Loucy (cell line): ENCODE results near the gene SLC2A4RG.
A peak's percentile ranks its signal among the peaks of the same experiment; 100 is the strongest.

Experiments
- H2AFZ ChIP-seq: fragments of 200-600 bp; sonication (generic); 2 replicates; pipeline ENCODE4 v1.6.0; 2016; ENCODE audit warnings: antibody characterized with exemption, mild to moderate bottlenecking, low read length, moderate library complexity
- H3F3A ChIP-seq: fragments of 200-600 bp; 2 replicates; pipeline ENCODE4 v1.6.0; 2016; ENCODE audit warnings: antibody characterized with exemption, low read depth, mild to moderate bottlenecking
- H3K27me3 ChIP-seq: fragments of 200-600 bp; sonication (generic); 2 replicates; pipeline ENCODE4 v1.6.1; 2014; ENCODE audit warnings: low read length, mild to moderate bottlenecking; ENCODE audit not compliant: insufficient read depth, poor library complexity, severe bottlenecking
- H3K36me3 ChIP-seq: fragments of 200-600 bp; sonication (generic); 2 replicates; pipeline ENCODE4 v1.6.1; 2016; ENCODE audit warnings: low read length; ENCODE audit not compliant: insufficient read depth
- H3K4me1 ChIP-seq: fragments of 200-600 bp; sonication (generic); 2 replicates; pipeline ENCODE4 v1.5.1; 2014; ENCODE audit warnings: low read length, mild to moderate bottlenecking; ENCODE audit not compliant: insufficient read depth, poor library complexity, severe bottlenecking
- H3K4me2 ChIP-seq: fragments of 200-600 bp; sonication (generic); 2 replicates; pipeline ENCODE4 v1.6.0; 2014; ENCODE audit warnings: antibody characterized with exemption, low read length, low read depth, mild to moderate bottlenecking; ENCODE audit not compliant: poor library complexity, severe bottlenecking
- H3K4me3 ChIP-seq: fragments of 200-600 bp; sonication (generic); 2 replicates; pipeline ENCODE4 v1.5.1; 2014; ENCODE audit warnings: low read length, mild to moderate bottlenecking, mixed read lengths; ENCODE audit not compliant: poor library complexity, severe bottlenecking
- H3K79me2 ChIP-seq: fragments of 200-600 bp; sonication (generic); 2 replicates; pipeline ENCODE4 v1.6.1; 2014; ENCODE audit warnings: low read length; ENCODE audit not compliant: insufficient read depth
- H3K9ac ChIP-seq: fragments of 200-600 bp; sonication (generic); 2 replicates; pipeline ENCODE4 v1.6.0; 2014; ENCODE audit warnings: mild to moderate bottlenecking, low read depth, low read length, moderate library complexity; ENCODE audit not compliant: poor library complexity, severe bottlenecking
- H3K9me2 ChIP-seq: fragments of 200-600 bp; sonication (generic); replicated peaks from 2 replicates; pipeline ENCODE4 v1.6.1; 2016; ENCODE audit warnings: low read depth, low read length, mixed read lengths
- H3K9me3 ChIP-seq: fragments of 200-600 bp; sonication (generic); 2 replicates; pipeline ENCODE4 v1.6.1; 2014; ENCODE audit warnings: mild to moderate bottlenecking, antibody characterized with exemption, low read length, low read depth; ENCODE audit not compliant: insufficient read depth
- H4K20me1 ChIP-seq: fragments of 200-600 bp; sonication (generic); 2 replicates; pipeline ENCODE4 v1.6.0; 2014; ENCODE audit warnings: antibody characterized with exemption, low read length, mild to moderate bottlenecking; ENCODE audit not compliant: insufficient read depth, poor library complexity, severe bottlenecking
- CTCF ChIP-seq: fragments of 200-600 bp; sonication (generic); conservative IDR thresholded peaks from 2 replicates; pipeline ENCODE4 v1.5.1; 2014; ENCODE audit warnings: mild to moderate bottlenecking, antibody characterized with exemption, low read length
- EZH2phosphoT487 ChIP-seq: fragments of 200-600 bp; IDR thresholded peaks from 2 replicates; pipeline ENCODE4 v1.6.1; 2018; ENCODE audit warnings: antibody characterized with exemption, mild to moderate bottlenecking, moderate library complexity, borderline replicate concordance

The SLC2A4RG gene

GRCh38 chr20:63705232-63706026 lies 34.1 kb upstream of the SLC2A4RG start:
- Histone ChIP-seq H3K4me2 (peak overlapping the region; percentile 90), H3K27me3 (peaks cover 4% of the 10 kb centered on the region), H3K9ac (no peak overlapping the region), H3K4me1 (peaks cover 22% of the 10 kb centered on the region), H3F3A (no peaks in the 10 kb centered on the region), H2AFZ (no peak overlapping the region), H4K20me1 (peaks cover 33% of the 10 kb centered on the region), H3K9me3 (no peaks in the 10 kb centered on the region), H3K79me2 (peaks cover 62% of the 10 kb centered on the region), H3K36me3 (peaks cover 13% of the 10 kb centered on the region; the same call in 1 of the 2 replicates), H3K4me3 (no peak overlapping the region), H3K9me2 (no peaks in the 10 kb centered on the region)
- no peak for TF ChIP-seq EZH2phosphoT487
- no peak for TF ChIP-seq CTCF

- Histone ChIP-seq H3K4me3 (peak overlapping the region; percentile 96), H3K79me2 (peaks cover 69% of the 10 kb centered on the region), H3K9me2 (no peaks in the 10 kb centered on the region), H3K9ac (peak overlapping the region; percentile 93), H3K4me2 (peak overlapping the region; percentile 90), H3K9me3 (no peaks in the 10 kb centered on the region), H3K36me3 (peaks cover 14% of the 10 kb centered on the region; the same call in 1 of the 2 replicates), H4K20me1 (peaks cover 33% of the 10 kb centered on the region), H3K4me1 (peaks cover 29% of the 10 kb centered on the region), H3F3A (no peaks in the 10 kb centered on the region), H3K27me3 (peaks cover 4% of the 10 kb centered on the region), H2AFZ (no peak overlapping the region)
- TF ChIP-seq EZH2phosphoT487 (no peak), CTCF (no peak)
Observed at GRCh38 chr20:63706027-63706695, 33.4 kb upstream of the SLC2A4RG start.

- Histone ChIP-seq H3K36me3 (peaks cover 20% of the 10 kb centered on the region; the same call in 1 of the 2 replicates), H3F3A (no peaks in the 10 kb centered on the region), H3K9me3 (no peaks in the 10 kb centered on the region), H4K20me1 (peaks cover 33% of the 10 kb centered on the region), H3K9ac (peak overlapping the region; percentile 93), H3K27me3 (peaks cover 4% of the 10 kb centered on the region), H3K9me2 (no peaks in the 10 kb centered on the region), H3K4me3 (peak overlapping the region; percentile 96), H2AFZ (0 out of 2 replicates have a peak overlapping the region, but pooled peaks have one; percentile 41), H3K4me1 (peaks cover 32% of the 10 kb centered on the region), H3K4me2 (peak overlapping the region; percentile 90), H3K79me2 (peaks cover 77% of the 10 kb centered on the region)
- no peak for TF ChIP-seq EZH2phosphoT487
- peak; percentile 83 for TF ChIP-seq CTCF
Observed at GRCh38 chr20:63706852-63707557, 32.6 kb upstream of the SLC2A4RG start.
